PC-3 (cell line): ENCODE measurements around the gene NUMA1.

Experiments
- EZH2 ChIP-seq: fragments of 300-600 bp; sonication (generic); IDR thresholded peaks from one replicate; pipeline ENCODE4 v1.6.1; 2017; ENCODE audit warnings: antibody characterized with exemption, mild to moderate bottlenecking, low read length; ENCODE audit not compliant: unreplicated experiment
- EZH2phosphoT487 ChIP-seq: fragments of 300-600 bp; sonication (generic); IDR thresholded peaks from 2 replicates; pipeline ENCODE4 v1.6.1; 2018; ENCODE audit warnings: mild to moderate bottlenecking, antibody characterized with exemption, low read length, borderline replicate concordance
- TF ChIP-seq, protein P1 (sequence below): fragments of 300-600 bp; sonication (generic); conservative IDR thresholded peaks from 2 replicates; pipeline ENCODE4 v1.5.1; 2017; ENCODE audit warnings: antibody characterized with exemption, low read depth, mild to moderate bottlenecking, low read length

DNA sequence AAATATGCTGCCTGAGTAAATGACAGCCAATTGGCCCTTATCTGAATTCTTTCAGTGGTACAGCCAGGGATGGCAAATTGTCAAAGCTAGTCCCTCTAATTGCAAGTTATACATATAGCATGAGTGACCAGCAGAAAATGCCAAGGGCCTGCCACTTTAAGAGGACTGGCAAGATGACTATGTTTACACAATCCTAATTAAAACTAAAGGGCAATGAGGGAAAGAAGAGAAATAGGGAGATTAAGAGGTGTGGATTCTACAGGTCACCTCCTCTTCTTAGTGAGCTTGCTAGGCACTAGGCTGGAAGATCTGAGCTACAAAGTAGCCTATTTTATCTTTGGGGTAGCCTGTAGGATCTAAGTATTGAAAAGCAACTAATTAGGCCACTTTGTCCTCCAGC, 13.5 kb downstream of the NUMA1 start:
- TF ChIP-seq, protein P1, sequence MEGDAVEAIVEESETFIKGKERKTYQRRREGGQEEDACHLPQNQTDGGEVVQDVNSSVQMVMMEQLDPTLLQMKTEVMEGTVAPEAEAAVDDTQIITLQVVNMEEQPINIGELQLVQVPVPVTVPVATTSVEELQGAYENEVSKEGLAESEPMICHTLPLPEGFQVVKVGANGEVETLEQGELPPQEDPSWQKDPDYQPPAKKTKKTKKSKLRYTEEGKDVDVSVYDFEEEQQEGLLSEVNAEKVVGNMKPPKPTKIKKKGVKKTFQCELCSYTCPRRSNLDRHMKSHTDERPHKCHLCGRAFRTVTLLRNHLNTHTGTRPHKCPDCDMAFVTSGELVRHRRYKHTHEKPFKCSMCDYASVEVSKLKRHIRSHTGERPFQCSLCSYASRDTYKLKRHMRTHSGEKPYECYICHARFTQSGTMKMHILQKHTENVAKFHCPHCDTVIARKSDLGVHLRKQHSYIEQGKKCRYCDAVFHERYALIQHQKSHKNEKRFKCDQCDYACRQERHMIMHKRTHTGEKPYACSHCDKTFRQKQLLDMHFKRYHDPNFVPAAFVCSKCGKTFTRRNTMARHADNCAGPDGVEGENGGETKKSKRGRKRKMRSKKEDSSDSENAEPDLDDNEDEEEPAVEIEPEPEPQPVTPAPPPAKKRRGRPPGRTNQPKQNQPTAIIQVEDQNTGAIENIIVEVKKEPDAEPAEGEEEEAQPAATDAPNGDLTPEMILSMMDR = no peak
- TF ChIP-seq EZH2 = no peak
- TF ChIP-seq EZH2phosphoT487 = no peak
